ENCODE results near the gene HPCA. TPM values are rescaled to one million over a fixed set of nuclear protein-coding genes. Genes with fewer than 3 reads are reported as not detected.

Gene HPCA
- total RNA-seq (under 1 TPM in 1 of 9 donors, not detected in 8; 0.29 TPM), polyA plus RNA-seq (not detected)
- long read RNA-seq, donor 1: 0 reads
- long read RNA-seq, donor 2, partial matches to known transcripts: 0 of 1 reads
- long read RNA-seq, donor 2, other reads (novel, unspliced or antisense): 1 of 1 reads
- long read RNA-seq, donor 3, partial matches to known transcripts: 0 of 1 reads
- long read RNA-seq, donor 3, other reads (novel, unspliced or antisense): 1 of 1 reads

GRCh38 chr1:32886004-32886827, at the start of gene HPCA:
Gene HPCA (plus strand): TSS chr1:32886491. CDS start chr1:32888899, 2,408 bp downstream.
- Histone ChIP-seq H3K36me3 (no peaks in the 10 kb centered on the region), H3K27ac (no peak within 1 kb of the TSS), H3K4me3 (peak within 1 kb of the TSS in 7 of 12 donors; percentile 5 to 43 (median 30)), H3K9me3 (no peaks in the 10 kb centered on the region), H3K27me3 (peaks cover 6 to 63% (median 30%) of the 10 kb centered on the region in 9 donors), H3K4me1 (peaks cover 0 to 24% (median 11%) of the 10 kb centered on the region in 12 donors)
- peak; percentile 74 to 87 (median 76) for ATAC-seq
- DNase-seq: peak; percentile 53 to 83 (median 69)
- intact Hi-C loops (cut with DNase I): no loop called here
- TF ChIP-seq CTCF (IDR thresholded peaks at IDR 0.05): peak; percentile 16 to 65 (median 49)
- no peak for TF ChIP-seq POLR2A (IDR thresholded peaks at IDR 0.05)
- 1 to 6% (median 2%) methylated on average over 20 to 79 of the region's 79 CpGs for WGBS, 4 donors

- Histone ChIP-seq H3K4me3 (no peak overlapping the region), H3K36me3 (peaks cover 0 to 66% (median 53%) of the 10 kb centered on the region in 9 donors), H3K4me1 (no peaks in the 10 kb centered on the region), H3K9me3 (peaks cover 0 to 9% (median 0%) of the 10 kb centered on the region in 12 donors), H3K27ac (no peak overlapping the region), H3K27me3 (no peaks in the 10 kb centered on the region)
- intact Hi-C loops (cut with DNase I): no loop called here
- ATAC-seq (peak in 1 of 4 donors; percentile 61), DNase-seq (no peak)
- 43 to 47% (median 45%) methylated on average over 2 of the region's 2 CpGs for WGBS, 4 donors
- TF ChIP-seq POLR2A (IDR thresholded peaks at IDR 0.05): no peak
- no peak for TF ChIP-seq CTCF (IDR thresholded peaks at IDR 0.05)
These were observed 37.8 kb upstream of the HPCA start for GRCh38 chr1:32848354-32849063.

GRCh38 chr1:32855861-32856617, 30.3 kb upstream of the HPCA start:
- intact Hi-C loops (cut with DNase I): no loop called here
- Histone ChIP-seq H3K27ac (no peak overlapping the region), H3K9me3 (no peaks in the 10 kb centered on the region), H3K4me1 (peaks cover 0 to 5% (median under 1%) of the 10 kb centered on the region in 12 donors), H3K27me3 (no peaks in the 10 kb centered on the region), H3K36me3 (peaks cover 0 to 81% (median 67%) of the 10 kb centered on the region in 9 donors), H3K4me3 (no peak overlapping the region)
- DNase-seq (no peak), ATAC-seq (no peak)
- 92 to 94% (median 94%) methylated on average over 13 of the region's 13 CpGs for WGBS, 4 donors
- no peak for TF ChIP-seq POLR2A (IDR thresholded peaks at IDR 0.05)
- TF ChIP-seq CTCF (IDR thresholded peaks at IDR 0.05): no peak

All from heart left ventricle (tissue), 16 donors.